Stomach smooth muscle (tissue), 2 donors: ENCODE results near the gene REEP1.
A peak's percentile ranks its signal among the peaks of the same experiment; 100 is the strongest.

ENCODE experiments used
- H3K27ac ChIP-seq: one replicate; pipeline ENCODE4 v1.7.0; 2013; ENCODE audit warnings: mild to moderate bottlenecking, low read length, inconsistent platforms
- H3K27me3 ChIP-seq, 2 donors: one replicate each; pipeline ENCODE4 v1.7.0; 2013; ENCODE audit warnings: low read length in 2 of 2; ENCODE audit not compliant: insufficient read depth in 2 of 2, control insufficient read depth in 1 of 2
- H3K36me3 ChIP-seq, 2 donors: one replicate each; pipeline ENCODE4 v1.7.0; 2013; ENCODE audit warnings: low read length in 2 of 2; ENCODE audit not compliant: control insufficient read depth in 2 of 2, insufficient read depth in 2 of 2
- H3K4me1 ChIP-seq: one replicate; pipeline ENCODE4 v1.7.0; 2013; ENCODE audit warnings: low read length; ENCODE audit not compliant: control insufficient read depth, insufficient read depth
- H3K4me3 ChIP-seq, 2 donors: one replicate each; pipeline ENCODE4 v1.7.0; 2013; ENCODE audit warnings: low read length in 2 of 2
- H3K9ac ChIP-seq, 2 donors: one replicate each; pipeline ENCODE4 v1.7.0; 2013; ENCODE audit warnings: low read length in 2 of 2, mild to moderate bottlenecking in 1 of 2
- H3K9me3 ChIP-seq, 2 donors: one replicate each; pipeline ENCODE4 v1.7.0; 2013; ENCODE audit warnings: low read length in 2 of 2; ENCODE audit not compliant: control insufficient read depth in 2 of 2
- donor health status: healthy.
- donor health status: Pancreatic carcinoma.

REEP1 gene

GRCh38 chr2:86263956-86264355 lies 73.5 kb downstream of the REEP1 start:
- peaks cover 0 to 3% of the 10 kb centered on the region in 2 donors for H3K36me3 ChIP-seq
- no peaks in the 10 kb centered on the region for H3K9me3 ChIP-seq
- no peak overlapping the region for H3K9ac ChIP-seq
- no peaks in the 10 kb centered on the region for H3K4me1 ChIP-seq
- H3K27ac ChIP-seq: no peak overlapping the region
- H3K4me3 ChIP-seq: no peak overlapping the region
- no peaks in the 10 kb centered on the region for H3K27me3 ChIP-seq

- H3K27ac ChIP-seq: no peak overlapping the region
- H3K4me3 ChIP-seq: no peak overlapping the region
- no peak overlapping the region for H3K9ac ChIP-seq
- peaks cover 3 to 4% of the 10 kb centered on the region in 2 donors for H3K36me3 ChIP-seq
- H3K4me1 ChIP-seq: peaks cover 13% of the 10 kb centered on the region
- H3K9me3 ChIP-seq: no peaks in the 10 kb centered on the region
- H3K27me3 ChIP-seq: no peaks in the 10 kb centered on the region
Measured at GRCh38 chr2:86260978-86261377, 76.4 kb downstream of the REEP1 start.

GRCh38 chr2:86258106-86258505 lies 79.3 kb downstream of the REEP1 start:
- Histone ChIP-seq H3K36me3 (peaks cover 3 to 4% of the 10 kb centered on the region in 2 donors), H3K27me3 (no peaks in the 10 kb centered on the region), H3K9me3 (no peaks in the 10 kb centered on the region), H3K4me1 (peaks cover 28% of the 10 kb centered on the region), H3K4me3 (no peak overlapping the region), H3K9ac (no peak overlapping the region), H3K27ac (no peak overlapping the region)

- Histone ChIP-seq H3K27me3 (no peaks in the 10 kb centered on the region), H3K4me3 (no peak overlapping the region), H3K27ac (peak overlapping the region; percentile 76), H3K4me1 (peaks cover 32% of the 10 kb centered on the region), H3K36me3 (peaks cover 0 to 4% of the 10 kb centered on the region in 2 donors), H3K9ac (no peak overlapping the region), H3K9me3 (no peaks in the 10 kb centered on the region)
Measured at GRCh38 chr2:86256982-86257381, 80.4 kb downstream of the REEP1 start.

DNA sequence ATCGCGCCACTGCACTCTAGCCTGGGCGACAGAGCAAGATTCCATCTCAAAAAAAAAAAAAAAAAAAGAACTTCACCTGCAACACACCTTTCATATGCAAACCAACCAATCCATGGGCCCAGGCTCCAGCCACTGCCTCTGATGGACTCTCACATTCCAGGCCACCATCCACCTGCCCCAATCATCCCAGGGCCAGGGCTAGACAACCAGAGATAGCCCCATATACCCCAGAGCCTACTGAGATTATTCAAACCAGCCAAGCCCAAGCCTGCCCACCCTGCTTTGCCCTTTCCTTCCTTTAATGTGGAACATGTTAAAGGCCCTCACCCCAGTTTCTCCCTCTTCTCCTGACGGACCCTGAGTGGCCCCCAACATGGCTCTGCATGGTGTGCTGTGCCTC lies 81.1 kb downstream of the REEP1 start:
- no peaks in the 10 kb centered on the region for H3K27me3 ChIP-seq
- H3K36me3 ChIP-seq: peaks cover 0 to 4% of the 10 kb centered on the region in 2 donors
- H3K4me3 ChIP-seq: no peak overlapping the region
- H3K9me3 ChIP-seq: no peaks in the 10 kb centered on the region
- H3K9ac ChIP-seq: no peak overlapping the region
- H3K27ac ChIP-seq: peak overlapping the region; percentile 76
- peaks cover 39% of the 10 kb centered on the region for H3K4me1 ChIP-seq

- H3K27me3 ChIP-seq: no peaks in the 10 kb centered on the region
- H3K9me3 ChIP-seq: no peaks in the 10 kb centered on the region
- H3K9ac ChIP-seq: peak overlapping the region in 1 of 2 donors; percentile 36
- peak overlapping the region in 1 of 2 donors; percentile 47 for H3K4me3 ChIP-seq
- H3K27ac ChIP-seq: peak overlapping the region; percentile 76
- peaks cover 0 to 4% of the 10 kb centered on the region in 2 donors for H3K36me3 ChIP-seq
- peaks cover 53% of the 10 kb centered on the region for H3K4me1 ChIP-seq
Measured at GRCh38 chr2:86254576-86255538, 82.6 kb downstream of the REEP1 start.

GRCh38 chr2:86253424-86253823 lies 84.0 kb downstream of the REEP1 start:
- peak overlapping the region; percentile 37 for H3K27ac ChIP-seq
- H3K4me1 ChIP-seq: peaks cover 63% of the 10 kb centered on the region
- no peaks in the 10 kb centered on the region for H3K9me3 ChIP-seq
- peaks cover 0 to 4% of the 10 kb centered on the region in 2 donors for H3K36me3 ChIP-seq
- no peak overlapping the region for H3K9ac ChIP-seq
- no peak overlapping the region for H3K4me3 ChIP-seq
- no peaks in the 10 kb centered on the region for H3K27me3 ChIP-seq

GRCh38 chr2:86251840-86252266 lies 85.6 kb downstream of the REEP1 start:
- Histone ChIP-seq H3K9ac (no peak overlapping the region), H3K4me1 (peaks cover 59% of the 10 kb centered on the region), H3K27me3 (no peaks in the 10 kb centered on the region), H3K27ac (peak overlapping the region; percentile 80), H3K36me3 (no peaks in the 10 kb centered on the region), H3K9me3 (no peaks in the 10 kb centered on the region), H3K4me3 (no peak overlapping the region)

DNA sequence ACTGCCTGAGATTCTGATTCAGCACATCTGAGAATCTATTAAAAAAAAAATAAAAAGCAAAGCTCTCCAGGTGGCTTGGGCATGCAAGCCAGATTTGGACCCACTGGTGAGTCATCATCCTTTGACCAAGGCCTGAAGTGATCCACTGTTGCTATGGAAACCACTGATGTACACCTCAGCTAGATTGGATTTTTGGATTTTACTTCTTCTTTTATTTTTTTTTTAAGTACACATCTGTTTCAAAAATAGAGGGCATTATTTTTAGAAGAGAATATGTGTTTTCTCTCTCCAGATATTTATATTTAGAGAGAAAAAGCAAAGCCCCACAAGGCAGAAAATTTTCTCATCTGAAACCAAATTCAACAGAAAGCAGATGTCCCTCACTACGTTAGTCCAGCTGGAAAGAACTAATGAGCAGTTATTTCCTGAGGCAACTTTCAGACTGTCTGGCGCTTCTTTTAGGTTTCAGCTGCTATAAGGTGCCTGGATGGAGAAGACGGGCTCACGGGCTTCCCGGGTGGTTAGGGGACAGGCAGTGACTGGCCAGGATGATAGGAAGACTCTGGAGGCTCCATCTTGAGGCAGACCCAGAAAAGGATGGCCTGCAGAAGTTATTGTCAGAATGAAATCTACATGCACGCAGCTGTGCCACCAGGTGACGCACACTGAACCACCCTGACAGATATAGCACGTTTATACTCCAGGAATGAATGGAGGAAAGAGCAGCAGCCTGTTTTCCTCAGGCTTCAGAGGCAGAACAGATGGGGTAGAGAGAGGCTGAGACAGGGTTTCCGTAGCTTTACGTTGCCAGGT lies 87.6 kb downstream of the REEP1 start:
- H3K36me3 ChIP-seq: no peaks in the 10 kb centered on the region
- peak overlapping the region in 1 of 2 donors; percentile 40 for H3K4me3 ChIP-seq
- no peaks in the 10 kb centered on the region for H3K9me3 ChIP-seq
- H3K27me3 ChIP-seq: no peaks in the 10 kb centered on the region
- peak overlapping the region; percentile 80 for H3K27ac ChIP-seq
- H3K4me1 ChIP-seq: peaks cover 41% of the 10 kb centered on the region
- peak overlapping the region; percentile 31 to 36 for H3K9ac ChIP-seq

GRCh38 chr2:86249176-86249575 lies 88.2 kb downstream of the REEP1 start:
- peak overlapping the region in 1 of 2 donors; percentile 8 for H3K4me3 ChIP-seq
- peaks cover 44% of the 10 kb centered on the region for H3K4me1 ChIP-seq
- no peaks in the 10 kb centered on the region for H3K27me3 ChIP-seq
- H3K9me3 ChIP-seq: no peaks in the 10 kb centered on the region
- H3K27ac ChIP-seq: peak overlapping the region; percentile 80
- H3K36me3 ChIP-seq: no peaks in the 10 kb centered on the region
- H3K9ac ChIP-seq: peak overlapping the region; percentile 31 to 36
